HG03060 (cell line): ENCODE results near the gene FHL1.
"Not testable (repeated sequence)": the region's sequence is repeated elsewhere in the genome, so short reads cannot be mapped to it uniquely, and the experiment has no call there.

Source experiments
- ATAC-seq: cut with Tn5 transposase; IDR thresholded peaks from one replicate; pipeline ENCODE4 v1.9.1; 2021; ENCODE audit warnings: low read depth, moderate number of reproducible peaks; ENCODE audit not compliant: unreplicated experiment

Gene FHL1

GRCh38 chrX:136206916-136207315, 59.6 kb downstream of the FHL1 start:
- no peak for ATAC-seq

DNA sequence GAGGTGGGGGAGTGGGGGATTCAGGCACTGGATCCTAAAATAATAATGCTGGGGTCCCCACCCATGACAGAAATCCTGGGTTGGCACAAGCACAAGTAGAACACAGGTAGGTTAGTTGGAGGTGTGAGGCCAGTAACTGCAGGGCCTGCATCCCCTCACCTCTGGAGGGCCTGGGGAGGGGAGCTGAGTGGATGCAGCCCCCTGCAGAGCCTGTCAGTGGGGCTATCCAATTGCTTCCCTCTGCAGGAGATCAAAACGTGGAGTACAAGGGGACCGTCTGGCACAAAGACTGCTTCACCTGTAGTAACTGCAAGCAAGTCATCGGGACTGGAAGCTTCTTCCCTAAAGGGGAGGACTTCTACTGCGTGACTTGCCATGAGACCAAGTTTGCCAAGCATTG, 60.2 kb downstream of the FHL1 start:
- ATAC-seq, result no peak

DNA sequence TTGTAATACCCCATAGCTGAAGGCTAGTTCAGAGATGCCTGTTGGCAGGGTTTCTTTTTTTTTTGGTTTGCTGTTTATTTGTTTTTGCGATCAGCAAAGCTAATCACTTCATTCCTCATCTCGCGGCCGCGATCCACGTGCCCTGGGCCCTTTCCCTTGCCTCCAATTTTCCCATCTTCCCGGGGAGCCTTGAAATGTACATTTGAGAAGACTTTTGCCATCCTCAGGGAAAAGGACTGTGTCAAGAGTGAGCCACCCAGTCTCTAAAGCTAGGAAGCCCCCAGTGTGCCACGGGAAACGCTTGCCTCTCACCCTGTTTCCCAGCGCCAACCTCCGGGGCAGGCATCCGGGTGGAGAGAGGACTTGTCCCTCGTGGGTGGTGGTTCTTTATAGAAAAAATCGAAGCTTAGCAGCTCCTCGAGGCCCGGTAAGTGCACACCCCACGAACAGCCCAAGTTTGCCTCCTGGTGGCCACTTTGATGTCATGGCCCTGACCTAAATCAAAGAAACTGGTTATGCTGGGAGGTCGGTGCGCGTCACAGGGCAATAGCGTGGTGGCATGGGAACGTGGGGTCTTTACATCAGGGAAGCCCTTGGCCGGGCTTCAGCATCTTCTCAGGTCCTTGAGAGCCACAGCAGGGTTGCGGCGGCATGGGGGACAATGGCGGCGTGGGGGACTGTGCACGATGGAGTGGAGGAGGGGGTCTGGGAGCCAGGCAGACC, 61.8 kb downstream of the FHL1 start:
- ATAC-seq, result no peak

- ATAC-seq, result no peak
Observed at GRCh38 chrX:136209751-136210150, 62.4 kb downstream of the FHL1 start.

- ATAC-seq, result no peak
Observed at GRCh38 chrX:136210243-136210642, 62.9 kb downstream of the FHL1 start.

DNA sequence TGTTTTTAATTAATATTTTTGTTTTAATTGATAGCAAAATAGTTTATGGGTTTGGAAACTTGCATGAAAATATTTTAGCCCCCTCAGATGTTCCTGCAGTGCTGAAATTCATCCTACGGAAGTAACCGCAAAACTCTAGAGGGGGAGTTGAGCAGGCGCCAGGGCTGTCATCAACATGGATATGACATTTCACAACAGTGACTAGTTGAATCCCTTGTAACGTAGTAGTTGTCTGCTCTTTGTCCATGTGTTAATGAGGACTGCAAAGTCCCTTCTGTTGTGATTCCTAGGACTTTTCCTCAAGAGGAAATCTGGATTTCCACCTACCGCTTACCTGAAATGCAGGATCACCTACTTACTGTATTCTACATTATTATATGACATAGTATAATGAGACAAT, 63.5 kb downstream of the FHL1 start:
- ATAC-seq, result no peak

GRCh38 chrX:136211766-136212556, 64.6 kb downstream of the FHL1 start:
- ATAC-seq, result no peak

DNA sequence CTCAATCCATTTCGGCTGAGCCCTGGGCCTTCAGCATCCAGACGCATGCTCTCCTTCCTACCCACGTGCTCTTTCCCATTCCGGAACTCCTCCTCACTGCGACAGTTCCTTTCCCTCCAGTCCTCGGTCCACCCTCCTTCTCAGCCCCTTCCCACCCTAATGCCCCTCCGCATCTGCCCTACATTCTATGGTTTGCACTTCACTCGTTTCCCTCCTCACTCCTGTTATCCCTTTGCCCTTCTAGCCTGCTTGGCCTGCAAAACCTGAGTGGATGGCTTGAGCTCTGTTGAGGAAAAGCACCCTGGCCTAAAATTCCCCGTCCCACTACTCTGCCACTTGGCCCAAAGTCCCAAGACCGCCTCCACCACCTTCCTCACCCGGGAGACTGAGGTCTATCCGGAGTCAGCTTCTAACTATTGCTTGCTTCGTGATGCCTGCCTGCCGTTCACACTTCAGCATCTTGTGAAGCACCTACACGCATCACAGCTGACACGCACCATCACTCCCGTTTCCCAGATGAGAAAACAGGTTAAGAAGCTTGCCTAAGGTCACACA, 65.3 kb downstream of the FHL1 start:
- ATAC-seq, result no peak

DNA sequence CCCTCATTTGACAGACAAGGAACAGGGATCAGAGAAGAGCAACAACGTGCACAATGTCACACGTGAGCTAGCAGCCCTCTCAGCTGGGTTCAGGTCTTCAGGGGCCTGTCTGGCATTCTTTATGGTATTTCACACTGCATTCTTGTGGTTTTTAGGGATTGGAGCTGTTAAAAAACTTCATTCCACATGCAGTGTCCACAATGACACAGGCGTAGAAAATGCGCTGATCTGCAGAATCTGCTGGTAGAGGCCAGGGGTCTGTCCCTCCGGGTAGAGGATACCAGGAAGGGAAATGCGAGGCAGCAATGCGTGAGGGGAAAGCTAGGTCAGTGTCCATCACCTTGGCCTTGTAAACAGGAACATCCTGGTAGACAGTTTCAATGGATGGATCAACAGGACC, 67.2 kb downstream of the FHL1 start:
- ATAC-seq, result no peak

GRCh38 chrX:136215559-136215958, 68.2 kb downstream of the FHL1 start:
- ATAC-seq, result no peak

DNA sequence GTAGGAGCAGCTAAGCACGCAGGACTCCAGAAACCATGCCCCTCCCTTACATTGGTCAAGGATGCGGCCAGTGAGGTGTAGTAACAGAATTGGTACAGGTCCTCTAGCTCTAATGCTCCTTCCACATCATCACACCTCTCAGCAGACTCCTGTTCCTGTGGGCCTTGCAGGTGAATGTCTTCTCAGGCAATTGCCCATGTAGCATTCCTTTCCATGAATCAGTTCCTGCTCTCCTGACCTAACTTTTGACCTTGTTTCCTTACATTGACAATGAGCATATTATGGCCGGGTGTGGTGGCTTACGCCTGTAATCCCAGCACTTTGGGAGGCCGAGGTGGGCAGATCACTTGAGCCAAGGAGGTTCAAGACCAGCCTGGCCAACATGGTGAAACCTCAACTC, 72.6 kb downstream of the FHL1 start:
- ATAC-seq, result no peak

- no peak for ATAC-seq
Observed at GRCh38 chrX:136220540-136220939, 73.2 kb downstream of the FHL1 start.

DNA sequence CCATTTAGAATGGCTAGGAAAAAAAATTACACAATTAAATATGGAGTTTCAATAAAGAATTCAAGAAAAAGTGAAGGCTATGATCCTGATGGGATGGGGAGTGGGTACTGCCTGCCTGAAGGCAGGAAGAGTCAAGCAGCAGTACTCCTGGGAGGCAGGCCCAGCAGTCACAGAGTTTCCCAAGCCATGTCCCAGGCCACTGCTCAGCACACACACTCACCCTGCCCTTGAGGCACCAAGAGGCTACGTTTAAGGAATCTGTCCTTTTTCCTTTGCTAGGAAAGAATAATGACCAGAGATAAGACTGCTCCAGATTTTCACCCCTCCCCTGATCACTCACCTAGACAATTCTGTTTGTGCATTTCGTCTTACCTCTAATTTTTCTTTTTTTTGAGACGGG, 73.6 kb downstream of the FHL1 start:
- ATAC-seq, result no peak

DNA sequence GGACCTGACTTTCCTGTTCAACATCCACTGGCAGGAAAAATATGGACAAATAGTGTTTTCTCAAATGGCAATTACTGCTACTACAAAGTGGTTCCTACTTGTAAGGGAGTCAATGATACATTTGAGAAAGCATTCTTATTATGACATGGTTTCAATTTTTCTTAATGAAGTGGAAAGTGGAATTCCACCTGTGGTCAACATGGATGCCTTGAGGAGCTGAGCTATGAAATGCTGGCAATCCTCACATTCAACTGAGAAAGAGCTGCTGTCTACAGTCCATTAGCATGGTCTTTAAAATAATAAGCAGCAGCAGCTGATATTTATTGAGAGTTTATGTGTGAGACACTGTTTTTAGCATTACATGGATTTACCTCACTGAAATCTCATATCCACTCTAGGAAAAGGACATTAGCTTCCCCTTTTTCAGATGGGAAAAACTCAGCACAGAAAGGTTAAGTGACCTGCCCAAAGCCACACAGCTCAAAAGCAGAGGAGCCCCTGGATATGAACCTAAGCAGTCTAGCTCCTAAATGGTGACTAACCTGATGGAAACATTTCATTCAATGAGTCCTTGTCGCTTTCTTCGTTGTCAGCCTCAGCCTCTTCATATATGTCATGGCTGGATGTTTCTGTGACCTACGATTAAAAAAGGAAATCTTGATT, 74.6 kb downstream of the FHL1 start:
- no peak for ATAC-seq

GRCh38 chrX:136227074-136227473, 79.7 kb downstream of the FHL1 start:
- ATAC-seq, result no peak

GRCh38 chrX:136227948-136228838, 80.9 kb downstream of the FHL1 start:
- no peak for ATAC-seq

GRCh38 chrX:136228839-136229207, 81.5 kb downstream of the FHL1 start:
- ATAC-seq, result no peak

GRCh38 chrX:136237074-136237473, 89.7 kb downstream of the FHL1 start:
- no peak for ATAC-seq

GRCh38 chrX:136237849-136238248, 90.5 kb downstream of the FHL1 start:
- ATAC-seq, result not testable (repeated sequence)

DNA sequence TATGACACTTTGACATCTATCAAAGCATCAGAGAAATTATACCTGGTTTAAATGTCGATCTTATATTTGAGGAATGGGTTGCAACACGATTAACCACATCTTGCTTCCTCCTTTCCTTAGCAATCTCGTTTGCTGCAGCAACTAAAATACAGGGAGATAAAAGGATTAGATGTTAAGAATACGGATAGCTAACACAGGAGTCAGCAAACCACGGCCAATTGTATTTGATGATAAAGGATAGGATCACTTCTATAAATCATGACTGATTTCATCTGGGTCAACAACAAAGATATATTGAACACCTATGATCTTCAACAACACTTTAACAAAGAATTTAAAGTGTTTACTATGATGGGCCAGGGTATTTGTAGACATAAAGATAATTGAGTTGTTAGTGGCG, 98.9 kb downstream of the FHL1 start:
- ATAC-seq, result no peak
